Naive thymus-derived CD4-positive, alpha-beta T cell (primary cell): ENCODE results near the gene TACC2. TPM values are rescaled to one million over a fixed set of nuclear protein-coding genes. Genes with fewer than 3 reads are reported as not detected.

Experiments
- ATAC-seq: fragments of 150-1000 bp; cut with Tn5 transposase; 2 replicates; pipeline ENCODE4 v1.10.0; 2021; ENCODE audit warnings: mild to moderate bottlenecking, moderate library complexity
- CTCF ChIA-PET: fragments of 350-600 bp; sonication (Branson Sonifier 250); formaldehyde crosslinking; loops from one replicate; lab custom pipeline; 2021; ENCODE audit warnings: antibody characterized with exemption; lab: Charles Lee
- POLR2A ChIA-PET: fragments of 350-600 bp; sonication (Branson Sonifier 250); formaldehyde crosslinking; loops from one replicate; lab custom pipeline; 2021; ENCODE audit warnings: antibody characterized with exemption, inconsistent platforms; lab: Charles Lee
- DNase-seq, 9 donors: peaks; one replicate each; pipeline versions ENCODE4 v3.0.0 to v3.0.0-alpha.2; 2020 to 2022; ENCODE audit warnings: mixed read lengths in 1 of 9
- H3K27ac ChIP-seq: one replicate; pipeline ENCODE4 v1.7.0; 2013; ENCODE audit warnings: mild to moderate bottlenecking, low read depth, low read length, moderate library complexity
- H3K27me3 ChIP-seq, 2 donors: one replicate each; pipeline ENCODE4 v1.7.0; 2013; ENCODE audit warnings: low read length in 2 of 2, mild to moderate bottlenecking in 2 of 2, moderate library complexity in 2 of 2; ENCODE audit not compliant: control insufficient read depth in 2 of 2, insufficient read depth in 2 of 2
- H3K36me3 ChIP-seq, 3 experiments: 1 replicate in 2 of 3; 2 replicates in 1 of 3; pipeline ENCODE4 v1.7.0; 2013; ENCODE audit warnings: low read length in 3 of 3, mild to moderate bottlenecking in 3 of 3, moderate library complexity in 1 of 3; ENCODE audit not compliant: insufficient read depth in 3 of 3, control insufficient read depth in 2 of 3
- H3K4me1 ChIP-seq, 2 donors: one replicate each; pipeline ENCODE4 v1.7.0; 2013; ENCODE audit warnings: low read length in 2 of 2, mild to moderate bottlenecking in 2 of 2, moderate library complexity in 1 of 2; ENCODE audit not compliant: control insufficient read depth in 2 of 2, insufficient read depth in 2 of 2
- H3K4me3 ChIP-seq: 2 replicates; pipeline ENCODE4 v1.7.0; 2013; ENCODE audit warnings: mild to moderate bottlenecking, low read length
- H3K9me3 ChIP-seq, 3 experiments: 1 replicate in 2 of 3; 2 replicates in 1 of 3; pipeline ENCODE4 v1.7.0; 2013; ENCODE audit warnings: low read length in 3 of 3; ENCODE audit not compliant: control insufficient read depth in 2 of 3
- H3K27ac Mint-ChIP-seq, 9 donors: one replicate each; pipeline ENCODE4 v1.8.0; 2020 to 2022; ENCODE audit warnings: mixed read lengths in 9 of 9, mild to moderate bottlenecking in 8 of 9, moderate library complexity in 5 of 9, inconsistent platforms in 2 of 9
- H3K27me3 Mint-ChIP-seq, 5 donors: one replicate each; pipeline ENCODE4 v1.8.0; 2021 to 2022; ENCODE audit warnings: mixed read lengths in 5 of 5, mild to moderate bottlenecking in 1 of 5
- H3K36me3 Mint-ChIP-seq, 5 donors: one replicate each; pipeline ENCODE4 v1.8.0; 2020 to 2022; ENCODE audit warnings: mixed read lengths in 5 of 5, mild to moderate bottlenecking in 3 of 5, inconsistent platforms in 1 of 5
- H3K4me1 Mint-ChIP-seq, 7 donors: one replicate each; pipeline ENCODE4 v1.8.0; 2020 to 2022; ENCODE audit warnings: mixed read lengths in 7 of 7, mild to moderate bottlenecking in 3 of 7, inconsistent platforms in 1 of 7
- H3K4me3 Mint-ChIP-seq, 10 donors: one replicate each; pipeline ENCODE4 v1.8.0; 2020 to 2022; ENCODE audit warnings: mild to moderate bottlenecking in 10 of 10, mixed read lengths in 10 of 10, moderate library complexity in 6 of 10, inconsistent platforms in 2 of 10
- H3K9me3 Mint-ChIP-seq, 11 donors: one replicate each; pipeline ENCODE4 v1.8.0; 2020 to 2022; ENCODE audit warnings: mixed read lengths in 11 of 11, mild to moderate bottlenecking in 4 of 11, inconsistent platforms in 1 of 11, moderate library complexity in 1 of 11
- intact Hi-C, 2 donors: fragments of 100-400 bp; cut with micrococcal nuclease; formaldehyde crosslinking; loops; one replicate each; pipeline ENCODE4 v1.15.1; 2023
- polyA plus RNA-seq, 2 donors: library from polyadenylated mRNA; unstranded; fragments of 300-500 nt; fragmentation: Illumina TruSeq; gene quantifications; one replicate each; pipeline ENCODE4 v1.2.3, GENCODE V29; 2021
- total RNA-seq, 6 experiments: library from RNA in 5 of 6; stranded (reverse) in 5 of 6; gene quantifications; 1 replicate in 5 of 6; 2 replicates in 1 of 6; pipeline ENCODE4 v1.2.3 and lab custom pipeline; 2021 to 2026

The TACC2 gene
- total and polyA plus RNA-seq, 7 experiments from 2014 or later = 0.16 TPM; not detected in 6

DNA sequence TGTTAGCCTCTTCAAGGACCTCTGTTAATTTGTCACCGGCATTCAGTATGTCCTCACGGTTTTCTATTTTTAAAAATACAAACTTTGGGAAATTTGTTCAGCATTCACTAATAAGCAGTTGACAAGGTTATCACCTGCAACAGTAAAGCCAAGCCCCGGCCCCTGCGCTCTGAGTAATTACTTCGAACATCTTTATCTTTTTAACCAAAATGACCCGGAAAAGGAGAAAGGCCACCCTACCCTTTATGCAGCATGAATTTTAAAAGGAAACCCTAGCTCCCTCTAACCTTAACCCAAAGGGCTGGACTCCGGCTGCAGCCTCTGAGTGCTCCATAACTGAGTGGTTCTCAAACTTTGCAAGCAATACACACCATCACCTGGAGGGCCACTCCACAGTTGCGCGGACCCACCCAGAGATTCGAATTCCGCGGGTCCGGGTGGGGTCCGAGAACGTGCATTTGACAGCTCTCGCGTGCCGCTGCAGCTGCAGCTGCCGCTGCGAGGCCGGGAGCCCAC, 14.9 kb upstream of the TACC2 start:
- intact Hi-C loops = loop anchor here (2.0 to 10.0 kb wide), 5 partner anchors 401 to 1178 kb away; partner anchors contain the start of genes PLEKHA1 (in 2 of the 2), ACADSB (in 1 of the 2), BUB3 (in 1 of the 2) and IKZF5 (in 1 of the 2)
- POLR2A ChIA-PET = interaction anchor here (0.8 to 1.8 kb wide), 2 partner anchors 45 to 46 kb away, joined by 5 read pairs; partner anchors contain the start of gene ATE1
- H3K4me1 ChIP-seq = peaks cover 6 to 11% of the 10 kb centered on the region in 2 donors

DNA sequence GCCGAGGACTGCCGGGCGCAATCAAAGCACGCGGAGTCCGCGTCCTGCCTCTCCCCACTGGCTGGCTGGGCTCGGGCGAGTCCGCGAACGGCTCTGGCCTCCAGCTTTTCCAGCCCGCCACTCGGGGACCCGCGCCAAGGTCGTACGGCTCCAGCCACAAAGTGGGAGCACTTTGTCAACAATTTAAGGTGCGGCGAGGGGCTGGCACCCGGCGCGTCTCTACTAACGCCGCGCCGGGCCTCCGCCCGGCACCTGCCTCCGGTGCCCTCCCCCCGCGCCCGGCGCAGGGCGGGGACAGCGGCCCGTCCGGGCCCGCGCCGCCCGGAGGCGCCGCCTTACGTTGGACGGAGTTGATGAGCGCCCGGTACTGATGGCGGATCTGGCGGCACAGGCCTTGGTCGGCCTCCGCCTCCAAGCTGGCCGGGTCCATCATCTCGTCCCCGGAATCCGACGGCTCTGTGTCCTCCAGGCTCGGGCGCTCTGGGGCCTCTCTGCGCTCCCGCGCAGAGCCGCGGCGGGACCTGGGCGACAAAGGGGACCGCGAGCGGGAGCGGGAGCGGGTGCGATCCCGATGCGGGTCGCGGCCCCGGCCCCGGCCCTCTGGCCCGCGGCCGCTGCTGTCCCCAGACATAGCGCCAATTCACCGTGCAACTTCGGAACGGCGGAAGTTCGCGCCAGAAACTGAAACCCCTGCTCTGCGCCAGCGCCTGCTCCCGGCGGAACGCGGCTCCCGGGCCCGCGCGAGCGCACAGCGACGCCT, 14.2 kb upstream of the TACC2 start, which contains the start of gene NSMCE4A:
TSS of gene NSMCE4A (minus strand) at position 683 of the 760 bp plus-strand sequence. CDS start at position 631, 52 bp downstream.
- H3K4me3 Mint-ChIP-seq = peak within 1 kb of the TSS; percentile 72 to 86 (median 81)
- ChIA-PET POLR2A (interaction anchor here (0.8 to 1.8 kb wide), 2 partner anchors 46 to 47 kb away, joined by 5 read pairs; partner anchors contain the start of gene ATE1), CTCF (interaction anchor here (1.0 kb wide), 1 partner anchor 47 kb away, joined by 3 read pairs; the partner anchor contains the start of gene ATE1)
- no peaks in the 10 kb centered on the region for H3K27me3 Mint-ChIP-seq
- peak; percentile 47 to 81 (median 62) for DNase-seq
- intact Hi-C loops = loop anchor here (1.0 to 10.0 kb wide), 6 partner anchors 46 to 1178 kb away; partner anchors contain the start of genes ATE1 (in 2 of the 2), PLEKHA1 (in 2 of the 2), ACADSB (in 1 of the 2) and BUB3 (in 1 of the 2)
- Histone ChIP-seq H3K9me3 (no peaks in the 10 kb centered on the region), H3K27ac (peak within 1 kb of the TSS; percentile 74), H3K27me3 (no peaks in the 10 kb centered on the region), H3K36me3 (peaks cover 3 to 12% (median 4%) of the 10 kb centered on the region in 3 experiments), H3K4me1 (peaks cover 6 to 11% of the 10 kb centered on the region in 2 donors), H3K4me3 (peak within 1 kb of the TSS; percentile 86)
- H3K4me1 Mint-ChIP-seq = peaks cover 15 to 35% (median 22%) of the 10 kb centered on the region in 7 donors
- ATAC-seq = peak; percentile 90
- H3K9me3 Mint-ChIP-seq = no peaks in the 10 kb centered on the region
- peaks cover 0 to 19% (median 11%) of the 10 kb centered on the region in 5 donors for H3K36me3 Mint-ChIP-seq
- H3K27ac Mint-ChIP-seq = peak within 1 kb of the TSS in 6 of 9 donors; percentile 36 to 77 (median 60)

More for the DNA sequence above, 14.9 kb upstream of the TACC2 start:
- Histone ChIP-seq H3K27ac (peak overlapping the region; percentile 74), H3K36me3 (peaks cover 3 to 18% (median 4%) of the 10 kb centered on the region in 3 experiments), H3K9me3 (no peaks in the 10 kb centered on the region), H3K4me3 (peak overlapping the region; percentile 86), H3K27me3 (no peaks in the 10 kb centered on the region)
- peak in 1 of 9 donors; percentile 16 for DNase-seq
- Mint-ChIP-seq H3K4me3 (peak overlapping the region; percentile 71 to 86 (median 81)), H3K36me3 (peaks cover 0 to 19% (median 11%) of the 10 kb centered on the region in 5 donors), H3K4me1 (peaks cover 15 to 35% (median 22%) of the 10 kb centered on the region in 7 donors), H3K9me3 (no peaks in the 10 kb centered on the region), H3K27me3 (no peaks in the 10 kb centered on the region), H3K27ac (peak overlapping the region in 5 of 9 donors; percentile 36 to 77 (median 65))
- peak; percentile 17 for ATAC-seq
- CTCF ChIA-PET = no interaction called here

DNA sequence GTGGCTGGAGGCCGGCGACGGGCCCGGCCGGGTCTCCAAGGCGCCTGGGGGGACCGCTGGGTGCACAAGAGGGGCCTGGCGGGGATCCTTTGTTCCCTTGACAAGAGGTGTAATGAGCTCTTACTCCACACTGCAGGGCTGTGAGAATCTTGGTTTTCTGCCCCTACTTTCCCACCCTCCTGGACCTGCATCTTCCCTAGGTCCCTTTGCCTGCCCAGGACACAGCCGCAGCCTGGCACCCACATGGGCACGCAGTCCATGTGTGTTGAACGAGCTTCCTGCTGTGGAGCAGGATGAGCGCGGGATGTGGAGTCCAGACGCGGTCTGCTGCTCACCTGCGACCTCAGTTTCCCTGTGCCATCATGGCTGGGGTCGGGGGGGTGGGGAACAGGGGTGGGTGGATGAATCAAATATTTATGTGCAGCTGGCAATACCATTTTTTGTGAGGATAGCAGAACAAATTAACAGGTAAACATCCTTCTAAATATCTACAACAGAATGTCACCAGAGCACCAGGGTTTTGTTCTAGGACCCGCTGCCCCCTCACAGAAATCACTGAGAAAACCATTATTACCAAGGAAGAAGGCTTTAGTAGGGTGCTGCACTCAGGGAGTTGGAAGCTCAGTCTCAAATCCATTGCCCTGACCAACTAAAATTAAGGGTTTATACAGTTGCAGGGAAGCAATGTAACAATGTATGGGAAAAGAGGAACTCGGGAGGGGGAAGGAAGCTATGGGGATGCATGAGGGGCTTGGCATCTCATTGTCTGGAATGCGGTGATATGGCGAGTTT, 13.5 kb upstream of the TACC2 start:
- Mint-ChIP-seq H3K36me3 (peaks cover 0 to 18% (median 11%) of the 10 kb centered on the region in 5 donors), H3K9me3 (no peaks in the 10 kb centered on the region), H3K27ac (peak overlapping the region in 4 of 9 donors; percentile 42 to 60 (median 58)), H3K4me3 (peak overlapping the region; percentile 57 to 81 (median 76)), H3K4me1 (peaks cover 15 to 34% (median 22%) of the 10 kb centered on the region in 7 donors), H3K27me3 (no peaks in the 10 kb centered on the region)
- Histone ChIP-seq H3K9me3 (no peaks in the 10 kb centered on the region), H3K27ac (peak overlapping the region; percentile 74), H3K27me3 (no peaks in the 10 kb centered on the region), H3K4me3 (peak overlapping the region; percentile 86), H3K4me1 (peaks cover 6 to 11% of the 10 kb centered on the region in 2 donors), H3K36me3 (peaks cover 2 to 5% (median 3%) of the 10 kb centered on the region in 3 experiments)
- POLR2A ChIA-PET = interaction anchor here (1.8 kb wide), 1 partner anchor 46 kb away, joined by 5 read pairs; no protein-coding TSS in a partner anchor
- ATAC-seq = peak; percentile 3
- CTCF ChIA-PET = interaction anchor here (1.0 kb wide), 1 partner anchor 48 kb away, joined by 3 read pairs; the partner anchor contains the start of gene ATE1
- intact Hi-C loops = loop anchor here (1.0 to 10.0 kb wide), 5 partner anchors 47 to 1125 kb away; partner anchors contain the start of genes ATE1 (in 2 of the 2), PLEKHA1 (in 2 of the 2), ACADSB (in 1 of the 2) and IKZF5 (in 1 of the 2)
- DNase-seq = no peak

DNA sequence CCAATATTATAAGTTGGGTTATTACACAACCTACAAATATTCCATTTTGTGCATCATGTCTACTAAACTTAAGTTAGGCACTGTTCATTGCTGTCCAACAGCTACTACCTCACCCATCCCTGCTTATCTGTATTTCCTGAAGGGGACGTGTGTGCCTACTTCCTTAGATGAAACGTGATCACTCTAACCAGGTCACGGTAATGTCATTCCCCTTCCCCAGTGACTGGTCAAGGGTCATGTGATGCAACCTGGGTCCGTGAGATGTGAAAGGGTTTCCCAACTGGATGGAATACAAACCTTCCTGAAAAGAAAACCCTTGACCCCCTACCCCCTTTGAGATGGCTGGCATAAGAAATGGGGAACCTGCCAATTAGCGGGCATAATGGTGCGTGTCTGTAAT, 12.4 kb upstream of the TACC2 start:
- H3K4me1 ChIP-seq = peaks cover 6 to 11% of the 10 kb centered on the region in 2 donors
- DNase-seq (no peak), ATAC-seq (no peak)
- H3K27ac ChIP-seq = no peak overlapping the region
- no peaks in the 10 kb centered on the region for H3K9me3 ChIP-seq
- intact Hi-C loops = loop anchor here (10.0 kb wide), 2 partner anchors 398 to 1008 kb away; partner anchors contain the start of genes PLEKHA1 (in 2 of the 2) and PSTK (in 1 of the 2)
- H3K36me3 Mint-ChIP-seq = peaks cover 0 to 11% (median 10%) of the 10 kb centered on the region in 5 donors
- H3K27me3 ChIP-seq = no peaks in the 10 kb centered on the region
- H3K4me3 ChIP-seq = no peak overlapping the region
- ChIA-PET POLR2A (no interaction called here), CTCF (no interaction called here)
- H3K27ac Mint-ChIP-seq = no peak overlapping the region
- H3K4me1 Mint-ChIP-seq = peaks cover 15 to 27% (median 19%) of the 10 kb centered on the region in 7 donors
- peak overlapping the region in 9 of 10 donors; percentile 6 to 81 (median 62) for H3K4me3 Mint-ChIP-seq
- H3K36me3 ChIP-seq = peaks cover 0 to under 1% (median 0%) of the 10 kb centered on the region in 3 experiments
- H3K9me3 Mint-ChIP-seq = peaks cover 0 to 1% (median 0%) of the 10 kb centered on the region in 11 donors
- H3K27me3 Mint-ChIP-seq = no peaks in the 10 kb centered on the region

DNA sequence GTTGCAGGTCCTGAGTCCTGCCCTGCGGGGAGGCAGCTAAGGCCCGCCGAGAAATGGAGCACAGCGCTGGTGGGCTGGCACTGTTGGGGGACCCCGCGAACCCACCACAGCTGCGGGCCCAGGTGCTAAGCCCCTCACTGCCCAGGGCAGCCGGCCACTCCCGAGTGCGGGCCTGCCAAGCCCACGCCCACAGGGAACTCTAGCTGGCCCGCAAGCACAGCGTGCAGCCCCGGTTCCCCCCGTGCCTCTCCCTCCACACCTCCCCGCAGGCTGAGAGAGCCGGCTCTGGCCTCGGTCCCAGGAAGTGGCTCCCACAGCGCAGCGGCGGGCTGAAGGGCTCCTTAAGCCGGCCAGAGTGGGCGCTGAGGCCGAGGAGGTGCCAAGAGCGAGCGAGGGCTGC, 10.5 kb upstream of the TACC2 start:
- H3K9me3 Mint-ChIP-seq = peaks cover 0 to 4% (median 0%) of the 10 kb centered on the region in 11 donors
- POLR2A ChIA-PET = no interaction called here
- no peak overlapping the region for H3K27ac Mint-ChIP-seq
- peaks cover 0 to 2% (median 0%) of the 10 kb centered on the region in 5 donors for H3K27me3 Mint-ChIP-seq
- no peaks in the 10 kb centered on the region for H3K9me3 ChIP-seq
- no peak overlapping the region for H3K4me3 ChIP-seq
- intact Hi-C loops = loop anchor here (10.0 kb wide), 2 partner anchors 396 to 1006 kb away; partner anchors contain the start of genes PLEKHA1 (in 2 of the 2) and PSTK (in 1 of the 2)
- H3K4me1 Mint-ChIP-seq = peaks cover 2 to 13% (median 6%) of the 10 kb centered on the region in 7 donors
- no peak for ATAC-seq
- no peaks in the 10 kb centered on the region for H3K27me3 ChIP-seq
- CTCF ChIA-PET = no interaction called here
- H3K4me1 ChIP-seq = peaks cover 2 to 7% of the 10 kb centered on the region in 2 donors
- no peak for DNase-seq
- no peaks in the 10 kb centered on the region for H3K36me3 ChIP-seq
- no peak overlapping the region for H3K4me3 Mint-ChIP-seq
- H3K36me3 Mint-ChIP-seq = peaks cover 0 to 3% (median under 1%) of the 10 kb centered on the region in 5 donors
- H3K27ac ChIP-seq = no peak overlapping the region
